OCI-LY7 (cell line): ENCODE measurements around the gene KIF13A. TPM values are rescaled to one million over a fixed set of nuclear protein-coding genes. Genes with fewer than 3 reads are reported as not detected.
A peak's percentile ranks its signal among the peaks of the same experiment; 100 is the strongest.

Experiments
- Bru-seq: library from RNA; stranded (reverse); fragments of 400-500 nt; gene quantifications from one replicate; lab custom pipeline; 2021; lab: Mats Ljungman, UMichigan
- BruChase-seq, 2 experiments: library from RNA; stranded (reverse); fragments of 400-500 nt; gene quantifications; one replicate each; lab custom pipeline; 2021; lab: Mats Ljungman, UMichigan
- BruUV-seq: library from RNA; stranded (reverse); fragments of 400-500 nt; replicated peaks from 2 replicates; lab custom pipeline; 2021; lab: Mats Ljungman, UMichigan
- CTCF ChIA-PET: fragments of 300-600 bp; sonication (Branson Sonifier 250); formaldehyde crosslinking; loops from one replicate; lab custom pipeline; 2022; ENCODE audit warnings: antibody characterized with exemption; ENCODE audit not compliant: unreplicated experiment; lab: Charles Lee
- POLR2A ChIA-PET: fragments of 300-600 bp; sonication (Branson Sonifier 250); formaldehyde crosslinking; loops from one replicate; lab custom pipeline; 2022; ENCODE audit warnings: antibody characterized with exemption; lab: Charles Lee
- DNase-seq: peaks from one replicate; pipeline ENCODE4 v3.0.0-alpha.2; 2015; ENCODE audit warnings: low spot score
- H2AFZ ChIP-seq: fragments of 200-600 bp; sonication (generic), shearing (Covaris generic); 2 replicates; pipeline ENCODE4 v1.6.1; 2014; ENCODE audit warnings: mild to moderate bottlenecking, antibody characterized with exemption, low read length, moderate library complexity
- H3K27ac ChIP-seq: fragments of 200-600 bp; sonication (generic); 2 replicates; pipeline ENCODE4 v1.5.1; 2014; ENCODE audit warnings: mixed run types, low read depth, mild to moderate bottlenecking, moderate library complexity, low read length, inconsistent platforms; ENCODE audit not compliant: poor library complexity, severe bottlenecking
- H3K36me3 ChIP-seq: fragments of 200-600 bp; sonication (generic); 2 replicates; pipeline ENCODE4 v1.6.1; 2014; ENCODE audit warnings: mild to moderate bottlenecking, antibody characterized with exemption, low read length, moderate library complexity, mixed read lengths; ENCODE audit not compliant: insufficient read depth
- H3K4me1 ChIP-seq: fragments of 200-600 bp; sonication (generic); 2 replicates; pipeline ENCODE4 v1.5.1; 2014; ENCODE audit warnings: mild to moderate bottlenecking, low read length; ENCODE audit not compliant: insufficient read depth, poor library complexity, severe bottlenecking
- H3K4me2 ChIP-seq: fragments of 200-600 bp; sonication (generic); 2 replicates; pipeline ENCODE4 v1.6.1; 2014; ENCODE audit warnings: mild to moderate bottlenecking, low read length
- H3K4me3 ChIP-seq: fragments of 200-600 bp; sonication (generic); 2 replicates; pipeline ENCODE4 v1.5.1; 2014; ENCODE audit warnings: mild to moderate bottlenecking, low read depth, low read length; ENCODE audit not compliant: poor library complexity, severe bottlenecking
- H3K79me2 ChIP-seq: fragments of 200-600 bp; sonication (generic); 2 replicates; pipeline ENCODE4 v1.6.1; 2016; ENCODE audit warnings: low read depth, mild to moderate bottlenecking, low read length, moderate library complexity, mixed read lengths; ENCODE audit not compliant: insufficient read depth
- H3K9me2 ChIP-seq: fragments of 200-600 bp; sonication (generic); 2 replicates; pipeline ENCODE4 v1.6.1; 2016; ENCODE audit warnings: mild to moderate bottlenecking, low read length, mixed read lengths; ENCODE audit not compliant: insufficient read depth
- H3K9me3 ChIP-seq: fragments of 200-600 bp; sonication (generic); 2 replicates; pipeline ENCODE4 v1.6.1; 2014; ENCODE audit warnings: mild to moderate bottlenecking, mixed run types, low read length, mixed read lengths
- H4K20me1 ChIP-seq: fragments of 200-600 bp; sonication (generic); 2 replicates; pipeline ENCODE4 v1.6.1; 2014; ENCODE audit warnings: mild to moderate bottlenecking, antibody characterized with exemption, low read length, moderate library complexity, mixed read lengths; ENCODE audit not compliant: insufficient read depth
- CTCF ChIP-seq: fragments of 200-600 bp; sonication (generic); conservative IDR thresholded peaks from 2 replicates; pipeline ENCODE4 v1.5.1; 2014; ENCODE audit warnings: mild to moderate bottlenecking, antibody characterized with exemption, low read length, moderate library complexity, mixed read lengths
- EZH2phosphoT487 ChIP-seq: fragments of 200-600 bp; sonication (generic); IDR thresholded peaks from 2 replicates; pipeline ENCODE4 v1.6.1; 2018; ENCODE audit warnings: low read depth, borderline replicate concordance, mild to moderate bottlenecking, mixed run types, antibody characterized with exemption, low read length, moderate library complexity, mixed read lengths
- intact Hi-C: fragments of 100-400 bp; cut with micrococcal nuclease; formaldehyde crosslinking; loops from one replicate; pipeline ENCODE4 v1.10.0; 2022; ENCODE audit not compliant: unreplicated experiment
- long read RNA-seq: library from polyadenylated mRNA; stranded (forward); transcript quantifications from one replicate; pipeline ENCODE4 v2.0.0, GENCODE V29; 2022
- total RNA-seq, 2 experiments: library from RNA; depleted of rRNA in 1 of 2; stranded (reverse); fragments of >200 nt in 1 of 2; shearing (Covaris generic) in 1 of 2; gene quantifications; 2 replicates each; pipeline ENCODE4 v1.2.3, GENCODE V29; 2014 to 2022

KIF13A gene
- total RNA-seq (2014; rRNA removed; shearing (Covaris generic)) = 1.5 and 2.3 TPM in 2 replicates
- total RNA-seq (2022) = 0.30 TPM in 1 of 2 replicates, not detected in the other
- percentile 13 among the genes with signal in this experiment for Bru-seq, nascent RNA
- percentile 11 among the genes with signal in this experiment for BruChase-seq, experiment 1, labeled RNA remaining after a 6-hour chase
- percentile 11 among the genes with signal in this experiment for BruChase-seq, experiment 2, labeled RNA remaining after a 2-hour chase
- long read RNA-seq = 0 reads

- Histone ChIP-seq H3K4me2 (peak within 1 kb of the TSS; percentile 87), H3K9me2 (no peaks in the 10 kb centered on the region), H3K27ac (no peak within 1 kb of the TSS), H3K4me3 (peak within 1 kb of the TSS; percentile 67), H3K36me3 (no peaks in the 10 kb centered on the region), H4K20me1 (no peaks in the 10 kb centered on the region), H2AFZ (peak within 1 kb of the TSS; percentile 89), H3K4me1 (peaks cover 6% of the 10 kb centered on the region), H3K9me3 (no peaks in the 10 kb centered on the region), H3K79me2 (no peaks in the 10 kb centered on the region)
- ChIA-PET POLR2A (interaction anchor here (0.6 kb wide), 1 partner anchor 265 kb away, joined by 3 read pairs; no protein-coding TSS in a partner anchor), CTCF (no interaction called here)
- DNase-seq = peak; percentile 34
- no TSS peak for BruUV-seq
- intact Hi-C loops = no loop called here
- TF ChIP-seq CTCF = no peak
- TF ChIP-seq EZH2phosphoT487 = no peak
Measured at GRCh38 chr6:17987447-17987696, at the start of gene KIF13A. TSS of gene KIF13A (minus strand) at chr6:17987635. CDS start at chr6:17987463, 172 bp downstream.

- no peaks in the 10 kb centered on the region for H3K9me3 ChIP-seq
- no peak overlapping the region for H3K4me2 ChIP-seq
- TF ChIP-seq CTCF = no peak
- no TSS peak for BruUV-seq
- no peaks in the 10 kb centered on the region for H3K9me2 ChIP-seq
- H3K4me1 ChIP-seq = no peaks in the 10 kb centered on the region
- H3K36me3 ChIP-seq = no peaks in the 10 kb centered on the region
- ChIA-PET CTCF (no interaction called here), POLR2A (interaction anchor here (0.7 kb wide), 1 partner anchor 1044 kb away, joined by 5 read pairs; no protein-coding TSS in a partner anchor)
- intact Hi-C loops = no loop called here
- H3K79me2 ChIP-seq = no peaks in the 10 kb centered on the region
- H2AFZ ChIP-seq = no peak overlapping the region
- H3K27ac ChIP-seq = no peak overlapping the region
- H4K20me1 ChIP-seq = no peaks in the 10 kb centered on the region
- no peak overlapping the region for H3K4me3 ChIP-seq
- no peak for DNase-seq
Measured at GRCh38 chr6:18036781-18037180, 49.3 kb upstream of the KIF13A start.

- TF ChIP-seq EZH2phosphoT487 = no peak
- no peak for TF ChIP-seq CTCF
Measured at GRCh38 chr6:18035330-18035854, 48.0 kb upstream of the KIF13A start.

More at GRCh38 chr6:18035330-18035854, 48.0 kb upstream of the KIF13A start:
- ChIA-PET POLR2A (interaction anchor here (0.5 to 0.6 kb wide), 2 partner anchors 11 to 634 kb away, joined by 3 read pairs; no protein-coding TSS in a partner anchor), CTCF (no interaction called here)
- DNase-seq = no peak
- Histone ChIP-seq H3K4me1 (no peaks in the 10 kb centered on the region), H3K4me2 (no peak overlapping the region), H3K9me3 (no peaks in the 10 kb centered on the region), H3K4me3 (no peak overlapping the region), H3K36me3 (no peaks in the 10 kb centered on the region), H4K20me1 (no peaks in the 10 kb centered on the region), H3K79me2 (no peaks in the 10 kb centered on the region), H3K27ac (no peak overlapping the region), H2AFZ (no peak overlapping the region), H3K9me2 (no peaks in the 10 kb centered on the region)
- BruUV-seq = no TSS peak
- intact Hi-C loops = no loop called here
